Measurements from ENCODE around the gene MMP17.

MMP17 gene

GRCh38 chr12:131895640-131896079 is 67.5 kb downstream of the MMP17 start:
- DNase-seq (ENCODE audit: low spot score), result no peak

- peak; percentile 76 for DNase-seq (ENCODE audit: low spot score)
Measured at GRCh38 chr12:131896080-131896810, 68.1 kb downstream of the MMP17 start.

DNA sequence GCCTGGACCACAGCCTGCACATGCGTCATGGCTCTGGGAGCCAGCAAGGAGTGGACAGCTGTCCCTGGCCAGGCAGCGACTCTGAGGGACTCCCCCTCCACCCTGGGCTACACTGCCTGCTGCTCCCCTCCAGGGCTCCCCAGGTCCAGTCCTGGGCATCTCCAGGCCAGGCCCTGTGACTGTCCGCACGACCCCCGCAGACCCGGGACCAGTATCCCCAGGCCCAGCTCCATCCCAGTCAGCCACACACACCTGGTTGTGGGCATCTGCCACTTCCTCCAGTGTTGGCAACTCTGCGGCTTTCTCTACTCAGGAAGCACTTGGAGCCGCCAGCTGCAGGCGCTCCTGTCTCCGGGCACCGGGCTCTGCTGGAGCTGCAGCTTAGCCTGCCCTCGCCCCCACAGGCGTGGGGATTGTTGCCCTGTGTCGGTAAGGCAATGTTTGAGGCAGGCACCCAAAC is 68.6 kb downstream of the MMP17 start:
- DNase-seq (ENCODE audit: low spot score), result no peak

DNA sequence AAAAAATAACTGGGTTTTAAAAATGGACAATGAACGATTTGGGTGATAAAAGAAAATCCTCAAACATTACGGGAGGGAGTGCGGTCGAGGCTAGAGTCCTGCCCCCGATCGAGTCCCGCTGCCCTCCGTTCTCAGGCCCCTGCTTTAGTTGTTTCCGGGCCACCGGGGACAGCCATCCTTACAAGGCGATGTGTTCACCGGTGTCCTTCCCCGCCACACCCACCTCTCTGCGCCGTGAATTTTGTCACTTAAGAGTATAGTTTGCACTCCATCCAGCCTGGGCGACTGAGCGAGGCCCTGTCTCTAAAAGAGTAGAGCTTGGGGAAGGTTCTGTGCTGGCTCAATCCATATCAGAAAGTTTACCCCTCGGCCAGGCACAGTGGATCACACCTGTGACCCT is 69.1 kb downstream of the MMP17 start:
- DNase-seq (ENCODE audit: low spot score), result no peak

- DNase-seq (ENCODE audit: low spot score), result no peak
Measured at GRCh38 chr12:131897875-131898274, 69.7 kb downstream of the MMP17 start.

- no peak for DNase-seq (ENCODE audit: low spot score)
Measured at GRCh38 chr12:131900397-131900796, 72.2 kb downstream of the MMP17 start.

All from germinal center (tissue), 1 donor.